ENCODE measurements around the gene LGALS3. TPM values are rescaled to one million over a fixed set of nuclear protein-coding genes. Genes with fewer than 3 reads are reported as not detected.

The LGALS3 gene
- total and polyA plus RNA-seq, 2 donors from 2014 or later: 235 to 241 TPM

GRCh38 chr14:55131370-55132137 lies 2.5 kb downstream of the LGALS3 start:
- peak overlapping the region in 1 of 3 donors; percentile 2 for H3K4me3 ChIP-seq (ENCODE audit: low read length in 3 of 3)
- H3K9me3 ChIP-seq (ENCODE audit: control insufficient read depth in 2 of 3, insufficient read depth in 1 of 3, low read length in 3 of 3): no peaks in the 10 kb centered on the region
- peaks cover 0 to 9% (median 4%) of the 10 kb centered on the region in 3 donors for H3K4me1 ChIP-seq (ENCODE audit: control insufficient read depth in 2 of 3, insufficient read depth in 2 of 3, low read depth in 1 of 3, low read length in 3 of 3)
- FAIRE-seq: no peak
- H3K36me3 ChIP-seq (ENCODE audit: control insufficient read depth in 2 of 3, insufficient read depth in 3 of 3, low read length in 3 of 3): no peaks in the 10 kb centered on the region
- H3K27me3 ChIP-seq (ENCODE audit: control insufficient read depth, insufficient read depth, low read length): no peaks in the 10 kb centered on the region
- intact Hi-C loops (cut with DNase I): no loop called here
- no peak for DNase-seq
- no peak overlapping the region for H3K27ac ChIP-seq (ENCODE audit: low read depth in 2 of 2, low read length in 2 of 2)
- peak; percentile 5 for TF ChIP-seq CTCF (IDR thresholded peaks at IDR 0.05; ENCODE audit: borderline replicate concordance, extremely low read depth, insufficient read depth)
- peak overlapping the region in 1 of 3 donors; percentile 3 for H3K9ac ChIP-seq (ENCODE audit: low read length in 3 of 3)

GRCh38 chr14:55133416-55133815 lies 4.4 kb downstream of the LGALS3 start:
- Histone ChIP-seq H3K9me3 (ENCODE audit: control insufficient read depth in 2 of 3, insufficient read depth in 1 of 3, low read length in 3 of 3) (no peaks in the 10 kb centered on the region), H3K27me3 (ENCODE audit: control insufficient read depth, insufficient read depth, low read length) (no peaks in the 10 kb centered on the region), H3K4me1 (ENCODE audit: control insufficient read depth in 2 of 3, insufficient read depth in 2 of 3, low read depth in 1 of 3, low read length in 3 of 3) (peaks cover 0 to 9% (median 8%) of the 10 kb centered on the region in 3 donors), H3K9ac (ENCODE audit: low read length in 3 of 3) (no peak overlapping the region), H3K4me3 (ENCODE audit: low read length in 3 of 3) (no peak overlapping the region), H3K27ac (ENCODE audit: low read depth in 2 of 2, low read length in 2 of 2) (no peak overlapping the region), H3K36me3 (ENCODE audit: control insufficient read depth in 2 of 3, insufficient read depth in 3 of 3, low read length in 3 of 3) (no peaks in the 10 kb centered on the region)
- TF ChIP-seq CTCF (IDR thresholded peaks at IDR 0.05; ENCODE audit: borderline replicate concordance, extremely low read depth, insufficient read depth): peak; percentile 21
- intact Hi-C loops (cut with DNase I): no loop called here
- no peak for FAIRE-seq
- DNase-seq: peak in 2 of 5 donors; percentile 21 to 34

GRCh38 chr14:55136241-55136640 lies 7.2 kb downstream of the LGALS3 start:
- Histone ChIP-seq H3K27ac (ENCODE audit: low read depth in 2 of 2, low read length in 2 of 2) (no peak overlapping the region), H3K9ac (ENCODE audit: low read length in 3 of 3) (no peak overlapping the region), H3K4me1 (ENCODE audit: control insufficient read depth in 2 of 3, insufficient read depth in 2 of 3, low read depth in 1 of 3, low read length in 3 of 3) (peaks cover 0 to 8% (median 4%) of the 10 kb centered on the region in 3 donors), H3K9me3 (ENCODE audit: control insufficient read depth in 2 of 3, insufficient read depth in 1 of 3, low read length in 3 of 3) (no peaks in the 10 kb centered on the region), H3K36me3 (ENCODE audit: control insufficient read depth in 2 of 3, insufficient read depth in 3 of 3, low read length in 3 of 3) (peaks cover 0 to 7% (median 6%) of the 10 kb centered on the region in 3 donors), H3K4me3 (ENCODE audit: low read length in 3 of 3) (no peak overlapping the region), H3K27me3 (ENCODE audit: control insufficient read depth, insufficient read depth, low read length) (no peaks in the 10 kb centered on the region)
- TF ChIP-seq CTCF (IDR thresholded peaks at IDR 0.05; ENCODE audit: borderline replicate concordance, extremely low read depth, insufficient read depth): no peak
- intact Hi-C loops (cut with DNase I): no loop called here
- DNase-seq (no peak), FAIRE-seq (no peak)
